ENCODE data around the gene NKD2.

The NKD2 gene

DNA sequence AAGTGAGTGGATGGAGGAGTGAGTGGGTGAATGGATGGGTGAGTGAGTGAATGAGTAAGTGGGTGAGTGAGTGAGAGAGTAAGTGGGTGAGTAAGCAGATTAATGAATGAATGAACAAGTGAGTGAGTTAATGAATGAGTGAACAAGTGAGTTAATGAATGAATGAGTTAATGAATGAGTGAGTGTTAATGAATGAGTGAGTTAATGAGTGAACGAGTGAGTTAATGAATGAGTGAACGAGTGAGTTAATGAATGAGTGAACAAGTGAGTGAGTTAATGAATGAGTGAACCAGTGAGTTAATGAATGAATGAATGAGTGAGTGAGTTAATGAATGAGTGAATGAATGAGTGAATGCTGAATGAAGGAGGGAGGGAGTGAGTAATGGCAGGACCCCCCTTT, 26.4 kb downstream of the NKD2 start:
- TF ChIP-seq, protein P1, sequence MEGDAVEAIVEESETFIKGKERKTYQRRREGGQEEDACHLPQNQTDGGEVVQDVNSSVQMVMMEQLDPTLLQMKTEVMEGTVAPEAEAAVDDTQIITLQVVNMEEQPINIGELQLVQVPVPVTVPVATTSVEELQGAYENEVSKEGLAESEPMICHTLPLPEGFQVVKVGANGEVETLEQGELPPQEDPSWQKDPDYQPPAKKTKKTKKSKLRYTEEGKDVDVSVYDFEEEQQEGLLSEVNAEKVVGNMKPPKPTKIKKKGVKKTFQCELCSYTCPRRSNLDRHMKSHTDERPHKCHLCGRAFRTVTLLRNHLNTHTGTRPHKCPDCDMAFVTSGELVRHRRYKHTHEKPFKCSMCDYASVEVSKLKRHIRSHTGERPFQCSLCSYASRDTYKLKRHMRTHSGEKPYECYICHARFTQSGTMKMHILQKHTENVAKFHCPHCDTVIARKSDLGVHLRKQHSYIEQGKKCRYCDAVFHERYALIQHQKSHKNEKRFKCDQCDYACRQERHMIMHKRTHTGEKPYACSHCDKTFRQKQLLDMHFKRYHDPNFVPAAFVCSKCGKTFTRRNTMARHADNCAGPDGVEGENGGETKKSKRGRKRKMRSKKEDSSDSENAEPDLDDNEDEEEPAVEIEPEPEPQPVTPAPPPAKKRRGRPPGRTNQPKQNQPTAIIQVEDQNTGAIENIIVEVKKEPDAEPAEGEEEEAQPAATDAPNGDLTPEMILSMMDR (conservative IDR thresholded peaks at IDR 0.05; ENCODE audit: control insufficient read depth, insufficient read depth, low read depth, low read length): no peak
- no peak for DNase-seq (ENCODE audit: low read depth)

DNA sequence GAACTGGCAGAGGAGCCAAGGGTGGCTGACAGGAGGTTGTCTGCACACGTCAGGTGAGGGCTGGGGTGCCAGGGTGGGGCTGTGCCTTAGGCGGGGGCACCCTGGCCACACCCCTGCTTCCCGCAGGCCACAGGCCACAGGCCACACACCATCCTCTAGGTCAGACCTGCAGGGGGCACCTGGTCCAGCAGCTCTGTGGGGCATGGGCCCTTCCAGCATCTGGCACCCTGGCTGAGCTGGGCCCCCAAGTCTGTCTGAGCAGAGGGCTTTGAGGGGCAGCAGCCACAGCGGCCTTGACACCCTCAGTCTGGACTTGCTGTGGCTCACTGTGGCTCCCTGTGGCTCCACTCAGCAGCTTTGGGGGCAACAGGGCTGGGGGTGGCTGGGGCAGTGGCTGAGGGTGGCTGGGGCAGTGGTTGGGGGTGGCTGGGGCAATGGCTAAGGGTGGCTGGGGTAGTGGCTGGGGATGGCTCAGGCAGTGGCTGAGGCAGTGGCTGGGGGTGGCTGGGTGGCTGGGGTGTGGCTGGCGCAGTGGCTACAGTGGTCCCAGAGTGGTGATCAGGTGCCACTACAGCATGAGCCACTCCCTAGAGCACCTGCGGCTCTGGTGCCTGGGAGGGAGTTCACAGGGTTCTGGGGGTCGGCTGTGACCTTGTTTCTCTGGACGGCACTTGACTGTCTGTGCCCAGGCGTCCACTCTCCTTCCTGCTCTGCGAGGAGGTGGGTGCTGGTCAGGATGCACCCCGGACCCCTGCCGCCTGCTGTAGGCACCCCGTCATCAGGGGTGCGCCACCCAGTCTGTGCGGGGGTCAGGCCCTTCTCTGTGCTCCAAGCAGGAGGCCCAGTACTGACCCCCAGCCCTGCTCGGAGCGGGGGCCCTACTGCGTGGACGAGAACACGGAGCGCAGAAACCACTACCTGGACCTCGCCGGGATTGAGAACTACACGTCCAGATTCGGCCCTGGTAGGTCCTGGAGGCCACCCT, 27.1 kb downstream of the NKD2 start:
- TF ChIP-seq, protein P1 (conservative IDR thresholded peaks at IDR 0.05; ENCODE audit: control insufficient read depth, insufficient read depth, low read depth, low read length): no peak
- DNase-seq (ENCODE audit: low read depth): no peak
- H3K4me3 ChIP-seq (ENCODE audit: control insufficient read depth, low read depth, low read length): no peak overlapping the region

More for the DNA sequence above, 26.4 kb downstream of the NKD2 start:
- no peak overlapping the region for H3K4me3 ChIP-seq (ENCODE audit: control insufficient read depth, low read depth, low read length)

DNA sequence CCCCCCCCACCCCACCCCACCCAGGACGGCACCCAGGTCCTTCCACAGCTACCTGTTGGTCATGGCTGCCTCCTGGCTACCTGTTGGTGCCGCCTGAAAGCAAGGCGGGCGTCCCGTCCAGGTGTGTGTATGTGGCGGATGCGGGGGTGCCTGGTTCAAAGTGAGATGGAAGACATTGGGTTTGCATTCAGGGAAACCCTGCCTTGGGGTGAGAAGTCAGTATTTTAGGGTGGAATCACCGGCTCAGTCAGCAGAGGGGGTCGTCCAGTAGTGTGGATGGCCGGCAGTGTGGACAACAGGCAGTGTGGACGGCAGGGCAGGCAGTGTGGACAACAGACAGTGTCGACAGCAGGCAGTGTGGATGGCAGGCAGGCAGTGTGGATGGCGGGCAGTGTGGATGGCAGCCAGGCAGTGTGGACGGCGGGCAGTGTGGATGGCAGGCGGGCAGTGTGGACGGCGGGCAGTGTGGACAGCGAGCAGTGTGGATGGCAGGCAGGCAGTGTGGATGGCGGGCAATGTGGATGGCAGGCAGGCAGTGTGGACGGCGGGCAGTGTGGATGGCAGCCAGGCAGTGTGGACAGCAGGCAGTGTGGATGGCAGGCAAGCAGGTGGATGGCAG, 28.0 kb downstream of the NKD2 start:
- DNase-seq (ENCODE audit: low read depth): no peak
- TF ChIP-seq, protein P1 (conservative IDR thresholded peaks at IDR 0.05; ENCODE audit: control insufficient read depth, insufficient read depth, low read depth, low read length): no peak
- no peak overlapping the region for H3K4me3 ChIP-seq (ENCODE audit: control insufficient read depth, low read depth, low read length)

DNA sequence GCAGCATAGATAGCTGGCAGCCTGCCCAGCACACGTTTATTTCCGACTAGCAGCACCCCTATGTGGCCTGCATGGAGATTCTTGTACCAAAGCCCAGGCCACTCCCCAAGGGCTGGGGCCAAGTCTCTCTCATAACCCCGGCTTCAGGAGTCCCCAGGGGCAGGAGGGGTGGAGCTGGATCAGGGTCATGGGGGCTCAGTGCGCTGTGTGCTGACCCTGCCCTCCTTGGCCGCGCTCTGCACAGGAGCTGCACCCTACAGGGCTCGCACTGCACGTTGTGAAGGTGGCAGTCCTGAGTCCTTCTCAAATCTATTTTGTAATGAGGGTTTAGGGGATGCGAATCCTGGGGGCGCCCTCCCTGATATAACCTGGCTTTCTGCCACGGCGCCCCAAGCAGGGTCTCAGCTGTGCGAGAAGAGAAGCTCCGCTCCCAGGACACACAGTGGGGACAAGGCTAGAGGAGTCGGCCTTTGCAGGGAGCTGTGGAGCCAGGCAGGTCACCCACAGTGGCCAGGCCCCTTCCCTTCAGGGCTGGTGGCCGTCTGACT, 28.6 kb downstream of the NKD2 start:
- no peak overlapping the region for H3K4me3 ChIP-seq (ENCODE audit: control insufficient read depth, low read depth, low read length)
- DNase-seq (ENCODE audit: low read depth): no peak
- TF ChIP-seq, protein P1 (conservative IDR thresholded peaks at IDR 0.05; ENCODE audit: control insufficient read depth, insufficient read depth, low read depth, low read length): no peak

GRCh38 chr5:1037671-1038416, 29.2 kb downstream of the NKD2 start:
- TF ChIP-seq, protein P1 (conservative IDR thresholded peaks at IDR 0.05; ENCODE audit: control insufficient read depth, insufficient read depth, low read depth, low read length): no peak
- no peak for DNase-seq (ENCODE audit: low read depth)
- no peak overlapping the region for H3K4me3 ChIP-seq (ENCODE audit: control insufficient read depth, low read depth, low read length)
